Placental pericyte (primary cell): ENCODE data around the gene PSMC6. TPM values are rescaled to one million over a fixed set of nuclear protein-coding genes. Genes with fewer than 3 reads are reported as not detected.

ENCODE experiments used
- total RNA-seq: library from RNA; depleted of rRNA; stranded (reverse); fragments of >200 nt; gene quantifications from 2 replicates; pipeline ENCODE4 v1.2.3, GENCODE V29; 2012

Gene PSMC6
- total RNA-seq = 77.7 and 107 TPM in 2 replicates

DNA sequence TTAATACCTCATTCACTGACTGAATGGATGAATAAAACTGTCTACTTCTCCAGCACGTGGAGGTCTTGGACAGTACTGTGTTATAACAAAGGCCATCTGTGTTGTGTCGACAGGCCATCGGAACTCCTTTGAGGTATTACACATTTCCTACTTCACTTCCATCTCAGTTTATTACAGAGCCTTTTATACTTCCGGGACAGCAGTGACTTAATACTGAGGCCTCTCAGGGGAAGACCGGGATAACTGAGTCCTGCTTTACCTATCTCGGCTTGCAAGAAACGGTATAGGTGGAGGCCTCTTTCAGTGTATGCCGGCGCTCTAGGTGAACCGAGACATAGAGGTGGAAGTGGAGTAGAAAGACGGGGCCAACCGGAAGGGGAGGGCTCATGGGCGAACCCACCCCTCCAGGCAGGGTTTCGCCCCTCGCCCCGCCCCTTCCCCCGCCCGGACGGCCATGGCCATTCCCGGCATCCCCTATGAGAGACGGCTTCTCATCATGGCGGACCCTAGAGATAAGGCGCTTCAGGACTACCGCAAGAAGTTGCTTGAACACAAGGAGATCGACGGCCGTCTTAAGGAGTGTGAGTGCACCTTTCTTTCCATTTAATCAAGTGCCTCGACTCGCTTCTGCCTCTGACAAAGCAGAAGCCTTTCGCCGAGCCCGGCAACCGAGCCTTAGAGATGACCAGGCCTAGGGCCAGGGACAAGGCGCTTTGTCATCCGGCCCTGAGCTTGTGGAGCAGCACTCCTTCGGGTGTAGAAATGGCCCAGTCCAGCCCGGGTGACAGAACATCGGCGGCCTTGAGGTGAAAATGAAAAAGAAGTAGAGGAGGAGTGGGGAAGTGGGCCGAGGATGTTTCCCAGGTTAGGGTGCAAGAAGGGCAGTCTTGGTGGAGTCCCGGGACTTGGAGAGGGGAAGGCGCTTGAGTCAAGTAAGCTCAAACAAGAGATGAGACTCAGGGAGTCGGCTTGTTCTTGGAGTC, at the start of gene PSMC6:
Gene PSMC6 (plus strand): TSS at position 477 of the 983 bp plus-strand sequence. CDS start 20 bp downstream, at position 497.

DNA sequence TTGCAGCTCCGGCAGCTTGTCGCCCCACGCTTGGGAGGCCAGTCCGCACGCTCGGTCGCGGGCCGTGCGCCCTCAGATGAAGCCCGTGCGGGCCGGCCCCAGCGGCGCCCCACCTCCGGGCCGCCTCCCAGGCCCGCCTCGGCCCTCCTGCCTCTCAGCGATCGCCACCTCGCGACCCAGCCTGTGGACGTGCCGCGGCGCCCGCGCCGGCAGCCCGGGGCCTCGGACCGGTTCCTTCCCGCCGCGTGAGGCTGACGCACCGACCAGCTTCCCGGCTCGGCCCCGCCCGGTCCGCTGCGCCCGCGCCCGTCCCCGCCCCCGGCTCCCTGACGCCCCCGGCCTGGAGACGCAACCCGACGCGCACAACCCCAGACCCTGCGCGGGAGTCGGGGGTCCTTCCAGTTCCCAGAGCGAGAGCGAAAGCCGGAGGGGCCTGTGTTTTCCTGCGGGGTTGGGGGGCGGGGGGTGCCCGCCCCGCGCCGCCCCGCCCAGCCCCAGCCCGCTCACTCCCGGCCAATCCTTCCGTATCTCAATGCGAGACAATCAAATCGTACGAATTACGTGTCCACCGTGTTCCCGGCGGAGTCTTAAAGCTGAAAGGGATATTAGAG, 11.4 kb upstream of the PSMC6 start, which contains the start of gene ERO1A:
Gene ERO1A (minus strand): TSS at position 78 of the 611 bp plus-strand sequence. CDS start 77 bp downstream, at position 1.

GRCh38 chr14:52729925-52730708, 23.1 kb downstream of the PSMC6 start, which contains the start of gene STYX:
STYX (plus strand) TSS chr14:52730166; CDS start chr14:52730475, 309 bp downstream.

Other genes starting within 250 kb of the PSMC6 start
- 2.1 and 4.2 TPM in 2 replicates for gene TXNDC16, start 154.7 kb upstream of the PSMC6 start, total RNA-seq
- gene GPR137C, start 154.4 kb upstream of the PSMC6 start, total RNA-seq = 0.43 and 0.44 TPM in 2 replicates
- 103 and 120 TPM in 2 replicates for gene ERO1A, start 11.6 kb upstream of the PSMC6 start, total RNA-seq
- 17.9 and 38.4 TPM in 2 replicates for gene STYX, start 23.0 kb downstream of the PSMC6 start, total RNA-seq
- gene GNPNAT1, start 84.4 kb downstream of the PSMC6 start, total RNA-seq = 19.0 and 46.8 TPM in 2 replicates
- gene FERMT2, start 243.8 kb downstream of the PSMC6 start, total RNA-seq = 157 and 162 TPM in 2 replicates